Lung (tissue), 12 donors: ENCODE measurements around the gene MRPL42. TPM values are rescaled to one million over a fixed set of nuclear protein-coding genes. Genes with fewer than 3 reads are reported as not detected.
"Not testable (repeated sequence)": the region's sequence is repeated elsewhere in the genome, so short reads cannot be mapped to it uniquely, and the experiment has no call there.

Experiments used
- ATAC-seq: fragments of 200-7000 bp; cut with Tn5 transposase; one replicate; pipeline ENCODE4 v1.9.1; 2020; ENCODE audit warnings: moderate number of reproducible peaks; ENCODE audit not compliant: insufficient read depth, low FRiP score
- DNase-seq, 3 donors: peaks; one replicate each; pipeline ENCODE4 v3.0.0-alpha.2; 2013 to 2017
- H3K27ac ChIP-seq, 2 donors: one replicate each; pipeline ENCODE4 v1.5.1; 2013; ENCODE audit warnings: mild to moderate bottlenecking in 2 of 2, moderate library complexity in 2 of 2, control low read depth in 1 of 2, inconsistent platforms in 1 of 2, low read depth in 1 of 2, low read length in 1 of 2
- H3K27me3 ChIP-seq, 3 donors: one replicate each; pipeline ENCODE4 v1.5.1; 2013; ENCODE audit warnings: low read length in 2 of 3; ENCODE audit not compliant: control insufficient read depth in 3 of 3, insufficient read depth in 3 of 3
- H3K36me3 ChIP-seq, 4 donors: one replicate each; pipeline ENCODE4 v1.5.1; 2013; ENCODE audit warnings: low read length in 4 of 4, mild to moderate bottlenecking in 1 of 4, moderate library complexity in 1 of 4; ENCODE audit not compliant: control insufficient read depth in 4 of 4, insufficient read depth in 4 of 4
- H3K4me1 ChIP-seq, 5 donors: one replicate each; pipeline ENCODE4 v1.5.1; 2013; ENCODE audit warnings: low read length in 5 of 5, mild to moderate bottlenecking in 2 of 5, moderate library complexity in 1 of 5; ENCODE audit not compliant: control insufficient read depth in 5 of 5, insufficient read depth in 5 of 5
- H3K4me3 ChIP-seq: one replicate; pipeline ENCODE4 v1.5.1; 2013; ENCODE audit warnings: mild to moderate bottlenecking, control low read depth, moderate library complexity
- H3K9ac ChIP-seq, 2 donors: one replicate each; pipeline ENCODE4 v1.5.1; 2013; ENCODE audit warnings: low read length in 2 of 2, control low read depth in 1 of 2; ENCODE audit not compliant: insufficient read depth in 1 of 2
- H3K9me3 ChIP-seq, 4 donors: one replicate each; pipeline ENCODE4 v1.5.1; 2013; ENCODE audit warnings: low read length in 3 of 4, mild to moderate bottlenecking in 1 of 4, moderate library complexity in 1 of 4; ENCODE audit not compliant: control insufficient read depth in 4 of 4, insufficient read depth in 3 of 4
- WGBS, 2 donors: extraction: QIAGEN DNeasy Blood & Tissue Kit; methylation state at CpG; one replicate each; pipeline ENCODE4 v1.1.7; 2013; 5-methylcytosine and 5-hydroxymethylcytosine counted together
- polyA plus RNA-seq, 2 donors: library from polyadenylated mRNA; stranded (reverse); fragments of 200-250 nt; gene quantifications; one replicate each; pipeline ENCODE4 v1.2.1, GENCODE V29; 2013
- total RNA-seq, 2 donors: library from RNA; depleted of rRNA in 1 of 2; stranded (reverse); fragments of >200 nt in 1 of 2; gene quantifications; one replicate each; pipeline ENCODE4 v1.2.1, GENCODE V29; 2014 to 2021
- TF ChIP-seq, protein P1 (sequence below): IDR thresholded peaks from 2 replicates; pipeline ENCODE4 v1.5.1; 2012; ENCODE audit warnings: mild to moderate bottlenecking; ENCODE audit errors: control extremely low read depth, extremely low read depth
- donor health status: control.
- donor health status: control.
- donor health status: Bipolar disorder and iron deficiency.
- donor health status: healthy.
- donor health status: DM: yes; HTN: yes; CAD: no.

The MRPL42 gene
- total and polyA plus RNA-seq, 4 donors: 27.5 to 65.7 (median 43.6) TPM

DNA sequence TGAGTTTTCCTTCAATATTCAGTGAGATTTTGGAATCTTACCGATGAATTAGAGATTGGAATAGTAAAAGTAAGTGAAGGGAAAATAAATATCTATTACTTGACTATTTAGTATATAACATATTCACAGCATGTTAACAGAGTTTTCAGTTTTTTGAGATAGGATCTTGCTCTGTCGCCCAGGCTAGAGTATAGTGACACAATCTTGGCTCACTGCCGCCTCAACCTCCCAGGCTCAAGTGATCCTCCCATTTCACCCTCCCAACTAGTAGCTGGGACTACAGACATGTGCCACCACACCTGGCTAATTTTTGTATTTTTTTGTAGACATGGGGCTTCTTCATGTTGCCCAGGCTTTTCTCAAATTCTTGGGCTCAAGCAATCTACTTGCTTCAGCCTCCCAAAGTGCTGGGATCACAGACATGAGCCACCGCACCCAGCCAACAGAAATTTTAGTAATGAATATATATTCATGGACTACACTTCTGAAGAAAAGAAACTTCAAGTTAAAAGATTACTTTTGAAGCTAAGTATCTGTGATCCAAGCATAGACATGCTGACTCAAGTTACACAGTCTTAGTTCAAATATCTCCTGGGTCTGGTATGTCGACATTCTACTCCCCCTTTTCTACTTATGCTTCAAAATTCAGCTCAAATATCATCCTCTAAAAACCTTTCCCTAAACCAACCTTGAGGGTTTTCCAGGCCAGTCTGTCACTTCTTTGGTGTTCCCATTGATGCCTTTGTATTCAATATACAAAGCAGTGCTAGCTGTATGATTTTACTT is 39.3 kb upstream of the MRPL42 start:
- no peak for ATAC-seq
- H3K9ac ChIP-seq: no peak overlapping the region
- no peaks in the 10 kb centered on the region for H3K27me3 ChIP-seq
- 62 to 80% methylated on average over 5 of the region's 5 CpGs for WGBS, 2 donors
- DNase-seq: peak in 1 of 3 donors; percentile 70
- no peak overlapping the region for H3K4me3 ChIP-seq
- TF ChIP-seq, protein P1, sequence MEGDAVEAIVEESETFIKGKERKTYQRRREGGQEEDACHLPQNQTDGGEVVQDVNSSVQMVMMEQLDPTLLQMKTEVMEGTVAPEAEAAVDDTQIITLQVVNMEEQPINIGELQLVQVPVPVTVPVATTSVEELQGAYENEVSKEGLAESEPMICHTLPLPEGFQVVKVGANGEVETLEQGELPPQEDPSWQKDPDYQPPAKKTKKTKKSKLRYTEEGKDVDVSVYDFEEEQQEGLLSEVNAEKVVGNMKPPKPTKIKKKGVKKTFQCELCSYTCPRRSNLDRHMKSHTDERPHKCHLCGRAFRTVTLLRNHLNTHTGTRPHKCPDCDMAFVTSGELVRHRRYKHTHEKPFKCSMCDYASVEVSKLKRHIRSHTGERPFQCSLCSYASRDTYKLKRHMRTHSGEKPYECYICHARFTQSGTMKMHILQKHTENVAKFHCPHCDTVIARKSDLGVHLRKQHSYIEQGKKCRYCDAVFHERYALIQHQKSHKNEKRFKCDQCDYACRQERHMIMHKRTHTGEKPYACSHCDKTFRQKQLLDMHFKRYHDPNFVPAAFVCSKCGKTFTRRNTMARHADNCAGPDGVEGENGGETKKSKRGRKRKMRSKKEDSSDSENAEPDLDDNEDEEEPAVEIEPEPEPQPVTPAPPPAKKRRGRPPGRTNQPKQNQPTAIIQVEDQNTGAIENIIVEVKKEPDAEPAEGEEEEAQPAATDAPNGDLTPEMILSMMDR: no peak
- H3K36me3 ChIP-seq: no peaks in the 10 kb centered on the region
- no peak overlapping the region for H3K27ac ChIP-seq
- no peaks in the 10 kb centered on the region for H3K9me3 ChIP-seq
- H3K4me1 ChIP-seq: peaks cover 3 to 61% (median 34%) of the 10 kb centered on the region in 5 donors

DNA sequence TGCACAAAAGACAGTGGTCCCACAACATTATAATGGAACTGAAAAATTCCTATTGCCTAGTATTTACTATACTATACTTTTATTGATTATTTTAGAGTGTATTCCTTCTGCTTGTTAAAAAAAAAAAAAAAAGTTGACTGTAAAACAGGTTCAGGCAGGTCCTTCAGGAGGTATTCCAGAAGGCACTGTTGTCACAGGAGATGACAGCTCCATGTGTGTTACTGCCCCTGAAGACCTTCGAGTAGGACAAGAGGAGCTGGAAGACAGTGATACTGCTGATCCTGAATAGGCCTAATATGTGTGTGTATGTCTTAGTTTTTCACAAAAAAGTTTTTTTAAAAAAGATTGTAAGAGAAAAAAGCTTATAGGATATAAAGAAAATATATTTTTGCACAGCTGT is 37.9 kb upstream of the MRPL42 start:
- no peak for ATAC-seq
- WGBS, 2 donors: 64 to 79% methylated on average over 1 of the region's 1 CpG
- H3K4me1 ChIP-seq: peaks cover 3 to 53% (median 34%) of the 10 kb centered on the region in 5 donors

DNA sequence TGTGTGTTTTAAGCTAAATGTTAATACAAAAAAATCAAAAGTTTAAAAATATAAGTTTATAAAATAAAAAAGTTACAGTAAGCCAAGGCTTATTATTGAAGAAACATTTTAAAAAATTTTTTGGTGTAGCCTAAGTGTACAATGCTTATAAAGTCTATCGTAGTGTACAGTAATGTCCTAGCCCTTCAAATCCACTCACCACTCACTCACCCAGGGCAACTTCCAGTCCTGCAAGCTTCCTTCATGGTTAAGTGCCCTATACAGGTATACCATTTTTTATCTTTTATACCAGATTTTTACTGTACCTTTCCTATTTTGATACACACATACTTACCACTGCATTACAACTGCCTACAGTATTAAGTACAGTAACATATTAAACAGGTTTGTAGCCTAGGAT is 37.5 kb upstream of the MRPL42 start:
- TF ChIP-seq, protein P1: no peak
- no peak overlapping the region for H3K4me3 ChIP-seq
- ATAC-seq (no peak), DNase-seq (no peak)
- 56 to 75% methylated on average over 1 of the region's 1 CpG for WGBS, 2 donors
- H3K9me3 ChIP-seq: no peaks in the 10 kb centered on the region
- H3K9ac ChIP-seq: no peak overlapping the region
- peaks cover 4 to 53% (median 33%) of the 10 kb centered on the region in 5 donors for H3K4me1 ChIP-seq
- no peak overlapping the region for H3K27ac ChIP-seq
- no peaks in the 10 kb centered on the region for H3K27me3 ChIP-seq
- H3K36me3 ChIP-seq: no peaks in the 10 kb centered on the region

More for the DNA sequence above, 37.9 kb upstream of the MRPL42 start:
- Histone ChIP-seq H3K36me3 (no peaks in the 10 kb centered on the region), H3K27me3 (no peaks in the 10 kb centered on the region), H3K4me3 (no peak overlapping the region), H3K9ac (no peak overlapping the region), H3K9me3 (no peaks in the 10 kb centered on the region), H3K27ac (no peak overlapping the region)
- no peak for DNase-seq
- TF ChIP-seq, protein P1: no peak

DNA sequence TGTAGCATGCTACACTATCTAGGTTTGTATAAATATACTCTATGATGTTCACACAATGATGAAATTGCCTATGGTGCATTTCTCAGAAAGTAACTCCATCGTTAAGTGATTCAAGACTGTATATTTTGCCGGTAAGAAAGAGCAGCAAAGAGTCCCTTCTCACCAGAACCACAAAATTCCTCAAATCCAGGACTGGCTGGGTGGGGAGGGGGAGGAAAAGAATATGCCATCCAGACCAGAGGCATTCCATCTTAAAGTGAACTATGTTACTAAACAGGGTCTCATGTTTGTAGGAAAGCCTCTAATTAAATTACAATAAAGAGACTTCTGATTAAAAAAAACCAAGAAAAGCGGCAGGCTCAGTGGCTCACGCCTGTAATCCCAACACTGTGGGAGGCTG is 37.0 kb upstream of the MRPL42 start:
- no peak overlapping the region for H3K27ac ChIP-seq

DNA sequence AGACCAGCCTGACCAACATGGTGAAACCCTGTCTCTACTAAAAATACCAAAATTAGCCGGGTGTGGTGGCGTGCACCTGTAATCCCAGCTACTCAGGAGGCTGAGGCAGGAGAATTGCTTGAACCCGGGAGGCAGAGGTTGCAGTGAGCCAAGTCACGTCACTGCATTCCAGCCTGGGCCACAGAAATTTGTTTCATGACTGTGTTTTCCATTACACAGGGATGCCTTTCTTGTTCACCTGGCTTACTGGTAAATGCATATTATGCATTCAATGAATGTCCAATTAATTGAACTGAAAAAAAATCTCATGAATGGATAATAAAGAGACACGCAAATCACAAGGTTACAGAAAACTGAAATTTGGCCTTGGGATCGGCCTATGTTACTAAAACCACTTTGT is 35.3 kb upstream of the MRPL42 start:
- DNase-seq, H3K9ac ChIP-seq, ATAC-seq, H3K27me3 ChIP-seq, H3K4me3 ChIP-seq, H3K27ac ChIP-seq, H3K9me3 ChIP-seq, H3K36me3 ChIP-seq: not testable (repeated sequence)
- peaks cover 6 to 35% (median 23%) of the 10 kb centered on the region in 5 donors for H3K4me1 ChIP-seq
- WGBS, 2 donors: 94% methylated on average over 6 of the region's 6 CpGs

More for the DNA sequence above, 37.0 kb upstream of the MRPL42 start:
- Histone ChIP-seq H3K9ac (no peak overlapping the region), H3K4me3 (no peak overlapping the region), H3K36me3 (no peaks in the 10 kb centered on the region), H3K9me3 (no peaks in the 10 kb centered on the region), H3K4me1 (peaks cover 6 to 52% (median 32%) of the 10 kb centered on the region in 5 donors), H3K27me3 (no peaks in the 10 kb centered on the region)
- TF ChIP-seq, protein P1: no peak
- ATAC-seq (no peak), DNase-seq (no peak)
- WGBS, 2 donors: 82 to 90% methylated on average over 4 of the region's 4 CpGs
